Activated T-helper 1 cell treated with anti-CD3 and anti-CD28 coated beads, Interleukin-12 subunit alpha, Interleukin-12 subunit beta, Interleukin-2, Interleukin-4 antibody, amounts not matched to agents 30 ng/mL and 10 ng/mL and 1 ng/mL, durations not matched to agents 14 hours and 24 hours and 36 hours (primary cell): ENCODE results near the gene AGBL1. TPM values are rescaled to one million over a fixed set of nuclear protein-coding genes. Genes with fewer than 3 reads are reported as not detected.

Experiments
- DNase-seq: peaks from one replicate; pipeline ENCODE4 v3.0.0; 2021; ENCODE audit warnings: low spot score
- H3K27ac Mint-ChIP-seq: one replicate; pipeline ENCODE4 v1.8.0; 2021; ENCODE audit warnings: mild to moderate bottlenecking, mixed read lengths
- H3K27me3 Mint-ChIP-seq: one replicate; pipeline ENCODE4 v1.8.0; 2022; ENCODE audit warnings: mild to moderate bottlenecking, moderate library complexity, mixed read lengths; ENCODE audit not compliant: insufficient read depth
- H3K36me3 Mint-ChIP-seq: one replicate; pipeline ENCODE4 v1.8.0; 2021; ENCODE audit warnings: low read depth, mixed read lengths
- H3K4me1 Mint-ChIP-seq: one replicate; pipeline ENCODE4 v1.8.0; 2021; ENCODE audit warnings: low read depth, mixed read lengths
- H3K4me3 Mint-ChIP-seq: one replicate; pipeline ENCODE4 v1.8.0; 2021; ENCODE audit warnings: mild to moderate bottlenecking, moderate library complexity, mixed read lengths
- H3K9me3 Mint-ChIP-seq: one replicate; pipeline ENCODE4 v1.8.0; 2021; ENCODE audit warnings: mixed read lengths
- intact Hi-C: fragments of 100-400 bp; cut with micrococcal nuclease; formaldehyde crosslinking; loops from one replicate; pipeline ENCODE4 v1.15.1; 2024
- total RNA-seq: library from RNA; stranded (reverse); gene quantifications from 2 replicates; pipeline ENCODE4 v1.2.3, GENCODE V29; 2022

Gene AGBL1
- total RNA-seq, 1 donor from 2014 or later: not detected

- H3K36me3 Mint-ChIP-seq: no peaks in the 10 kb centered on the region
- no peak overlapping the region for H3K27ac Mint-ChIP-seq
- no peaks in the 10 kb centered on the region for H3K4me1 Mint-ChIP-seq
- no peak overlapping the region for H3K4me3 Mint-ChIP-seq
- intact Hi-C loops: no loop called here
- H3K9me3 Mint-ChIP-seq: no peaks in the 10 kb centered on the region
- no peak for DNase-seq
- no peaks in the 10 kb centered on the region for H3K27me3 Mint-ChIP-seq
These were observed 554.5 kb downstream of the AGBL1 start for GRCh38 chr15:86634146-86634545.

DNA sequence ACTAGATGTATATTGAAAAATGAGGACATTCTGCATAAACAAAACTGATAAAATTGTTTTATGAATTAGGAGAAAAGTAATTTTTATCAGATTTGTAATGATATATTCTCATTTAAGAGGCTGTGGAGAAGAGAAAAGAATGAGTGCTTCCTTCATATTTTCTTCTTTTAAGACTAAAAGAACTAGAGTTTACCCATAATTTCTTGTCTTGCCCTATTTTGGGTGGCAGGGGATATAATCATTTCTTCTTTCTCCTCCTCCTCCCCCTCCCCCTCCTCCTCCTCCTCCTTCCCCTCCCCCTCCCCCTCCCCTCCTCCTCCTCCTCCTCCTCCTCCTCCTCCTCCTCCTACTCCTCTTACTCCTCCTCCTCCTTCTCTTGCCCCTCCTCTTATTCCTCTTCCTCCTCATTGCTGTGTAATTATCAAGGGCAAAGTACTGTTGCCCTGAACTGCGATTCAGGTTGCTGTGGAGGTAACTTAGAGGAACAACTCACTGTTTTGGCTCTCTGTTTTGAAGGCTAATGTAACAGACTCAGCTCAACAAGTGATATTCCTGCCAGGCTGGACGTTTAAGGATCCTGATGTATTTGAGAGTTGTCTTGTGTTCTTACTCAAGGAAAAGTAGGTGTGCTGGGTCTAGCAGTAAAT, 555.4 kb downstream of the AGBL1 start:
- DNase-seq: no peak
- H3K27me3 Mint-ChIP-seq: no peaks in the 10 kb centered on the region
- no peaks in the 10 kb centered on the region for H3K9me3 Mint-ChIP-seq

GRCh38 chr15:86644339-86644738, 564.7 kb downstream of the AGBL1 start:
- Mint-ChIP-seq H3K9me3 (no peaks in the 10 kb centered on the region), H3K4me3 (no peak overlapping the region), H3K4me1 (no peaks in the 10 kb centered on the region), H3K27me3 (peaks cover 2% of the 10 kb centered on the region), H3K36me3 (no peaks in the 10 kb centered on the region), H3K27ac (no peak overlapping the region)
- no peak for DNase-seq
- intact Hi-C loops: no loop called here

More for the DNA sequence above, 555.4 kb downstream of the AGBL1 start:
- intact Hi-C loops: no loop called here
- no peaks in the 10 kb centered on the region for H3K36me3 Mint-ChIP-seq
- H3K27ac Mint-ChIP-seq: no peak overlapping the region
- no peaks in the 10 kb centered on the region for H3K4me1 Mint-ChIP-seq
- no peak overlapping the region for H3K4me3 Mint-ChIP-seq

GRCh38 chr15:86645925-86646500, 566.3 kb downstream of the AGBL1 start:
- Mint-ChIP-seq H3K36me3 (no peaks in the 10 kb centered on the region), H3K4me3 (no peak overlapping the region), H3K27me3 (peaks cover 2% of the 10 kb centered on the region), H3K4me1 (peaks cover 6% of the 10 kb centered on the region), H3K9me3 (no peaks in the 10 kb centered on the region), H3K27ac (no peak overlapping the region)
- DNase-seq: no peak
- intact Hi-C loops: no loop called here

GRCh38 chr15:86647810-86648440, 568.3 kb downstream of the AGBL1 start:
- DNase-seq: no peak
- intact Hi-C loops: no loop called here
- peaks cover 18% of the 10 kb centered on the region for H3K4me1 Mint-ChIP-seq

GRCh38 chr15:86649277-86649676, 569.6 kb downstream of the AGBL1 start:
- peak overlapping the region; percentile 32 for H3K27ac Mint-ChIP-seq
- H3K27me3 Mint-ChIP-seq: peaks cover 2% of the 10 kb centered on the region
- no peak overlapping the region for H3K4me3 Mint-ChIP-seq
- H3K9me3 Mint-ChIP-seq: peaks cover 4% of the 10 kb centered on the region
- peaks cover 32% of the 10 kb centered on the region for H3K4me1 Mint-ChIP-seq
- DNase-seq: no peak
- intact Hi-C loops: loop anchor here (1.0 kb wide), 2 partner anchors 25 to 39 kb away; no protein-coding TSS in a partner anchor
- H3K36me3 Mint-ChIP-seq: peaks cover 1% of the 10 kb centered on the region

More at GRCh38 chr15:86647810-86648440, 568.3 kb downstream of the AGBL1 start:
- Mint-ChIP-seq H3K9me3 (peaks cover 4% of the 10 kb centered on the region), H3K27me3 (peaks cover 2% of the 10 kb centered on the region), H3K27ac (no peak overlapping the region), H3K36me3 (no peaks in the 10 kb centered on the region), H3K4me3 (no peak overlapping the region)

GRCh38 chr15:86650094-86650493, 570.4 kb downstream of the AGBL1 start:
- H3K4me3 Mint-ChIP-seq: no peak overlapping the region
- peaks cover 37% of the 10 kb centered on the region for H3K4me1 Mint-ChIP-seq
- H3K27ac Mint-ChIP-seq: peak overlapping the region; percentile 37
- intact Hi-C loops: no loop called here
- DNase-seq: no peak
- H3K36me3 Mint-ChIP-seq: peaks cover 1% of the 10 kb centered on the region
- H3K27me3 Mint-ChIP-seq: no peaks in the 10 kb centered on the region
- H3K9me3 Mint-ChIP-seq: peaks cover 4% of the 10 kb centered on the region

DNA sequence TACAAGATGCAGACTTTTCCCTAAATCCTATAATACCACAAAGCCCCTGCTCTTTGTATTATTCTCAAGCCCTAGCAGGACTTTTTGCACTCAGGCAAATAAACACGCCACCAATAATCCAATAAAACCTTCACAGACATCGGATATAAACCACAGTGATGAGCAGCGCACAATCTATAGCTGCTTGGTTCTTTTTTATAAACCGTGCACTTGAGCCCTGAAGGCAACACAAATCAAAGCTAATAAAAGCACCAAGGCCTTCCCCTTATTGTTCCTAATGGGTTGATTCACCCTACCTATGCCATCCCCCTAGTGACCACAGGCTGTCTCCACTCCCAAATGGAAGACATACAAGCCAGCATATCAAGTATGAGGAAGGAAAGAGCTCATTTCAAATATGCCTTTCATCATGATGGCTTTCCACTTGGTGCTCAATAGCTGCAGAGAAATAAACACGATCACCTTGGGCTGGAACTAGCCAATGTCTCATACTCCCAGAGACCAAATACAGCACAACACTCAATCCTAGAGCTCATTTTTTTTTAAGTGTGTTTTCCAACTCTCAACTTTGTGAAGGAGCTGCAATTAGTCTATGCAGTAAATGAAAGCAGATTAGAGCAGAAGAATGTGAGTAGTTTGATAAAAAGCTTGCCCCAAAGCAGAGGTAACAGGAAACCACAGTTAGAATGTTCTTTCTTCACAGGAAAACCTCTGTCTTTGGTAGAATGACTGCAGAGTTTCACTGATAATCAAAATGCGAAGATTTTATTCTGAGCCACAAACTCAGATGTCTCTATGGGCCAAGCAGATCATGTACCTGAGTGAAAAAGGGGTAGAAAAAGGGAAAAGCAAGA, 573.9 kb downstream of the AGBL1 start:
- Mint-ChIP-seq H3K36me3 (peaks cover 1% of the 10 kb centered on the region), H3K27ac (peak overlapping the region; percentile 88), H3K9me3 (peaks cover 4% of the 10 kb centered on the region), H3K4me3 (peak overlapping the region; percentile 34), H3K27me3 (peaks cover 1% of the 10 kb centered on the region), H3K4me1 (peaks cover 37% of the 10 kb centered on the region)
- intact Hi-C loops: loop anchor here (1.0 to 2.0 kb wide), 2 partner anchors 37 to 42 kb away; no protein-coding TSS in a partner anchor
- no peak for DNase-seq

DNA sequence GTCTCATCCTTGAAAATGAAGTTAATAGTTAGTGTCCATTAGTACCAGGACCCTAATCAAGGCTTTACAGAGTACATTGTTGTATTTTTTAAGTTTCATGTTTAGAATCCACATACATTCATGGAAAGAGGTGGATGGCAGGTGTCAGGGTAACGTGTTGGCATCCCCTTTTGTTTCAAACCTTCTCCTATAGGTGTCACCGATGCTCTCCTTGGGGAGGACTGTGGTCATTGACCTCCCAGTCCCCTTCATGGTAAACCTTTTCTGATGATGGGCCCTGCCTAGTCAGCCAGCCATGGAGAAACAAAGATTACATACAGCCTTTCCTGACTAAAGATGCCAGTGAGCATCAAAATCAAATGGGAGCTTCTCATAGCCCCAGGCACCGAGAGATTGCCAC, 574.8 kb downstream of the AGBL1 start:
- no peak for DNase-seq
- Mint-ChIP-seq H3K27me3 (peaks cover 1% of the 10 kb centered on the region), H3K27ac (no peak overlapping the region), H3K4me3 (no peak overlapping the region), H3K36me3 (peaks cover 1% of the 10 kb centered on the region), H3K9me3 (peaks cover 4% of the 10 kb centered on the region), H3K4me1 (peaks cover 37% of the 10 kb centered on the region)
- intact Hi-C loops: loop anchor here (2.0 kb wide), 1 partner anchor 36 kb away; no protein-coding TSS in a partner anchor

- peaks cover 24% of the 10 kb centered on the region for H3K4me1 Mint-ChIP-seq
- peaks cover 1% of the 10 kb centered on the region for H3K36me3 Mint-ChIP-seq
- H3K4me3 Mint-ChIP-seq: no peak overlapping the region
- no peaks in the 10 kb centered on the region for H3K9me3 Mint-ChIP-seq
- intact Hi-C loops: no loop called here
- no peak overlapping the region for H3K27ac Mint-ChIP-seq
- peaks cover 1% of the 10 kb centered on the region for H3K27me3 Mint-ChIP-seq
- DNase-seq: no peak
These were observed 577.6 kb downstream of the AGBL1 start for GRCh38 chr15:86657305-86657704.

DNA sequence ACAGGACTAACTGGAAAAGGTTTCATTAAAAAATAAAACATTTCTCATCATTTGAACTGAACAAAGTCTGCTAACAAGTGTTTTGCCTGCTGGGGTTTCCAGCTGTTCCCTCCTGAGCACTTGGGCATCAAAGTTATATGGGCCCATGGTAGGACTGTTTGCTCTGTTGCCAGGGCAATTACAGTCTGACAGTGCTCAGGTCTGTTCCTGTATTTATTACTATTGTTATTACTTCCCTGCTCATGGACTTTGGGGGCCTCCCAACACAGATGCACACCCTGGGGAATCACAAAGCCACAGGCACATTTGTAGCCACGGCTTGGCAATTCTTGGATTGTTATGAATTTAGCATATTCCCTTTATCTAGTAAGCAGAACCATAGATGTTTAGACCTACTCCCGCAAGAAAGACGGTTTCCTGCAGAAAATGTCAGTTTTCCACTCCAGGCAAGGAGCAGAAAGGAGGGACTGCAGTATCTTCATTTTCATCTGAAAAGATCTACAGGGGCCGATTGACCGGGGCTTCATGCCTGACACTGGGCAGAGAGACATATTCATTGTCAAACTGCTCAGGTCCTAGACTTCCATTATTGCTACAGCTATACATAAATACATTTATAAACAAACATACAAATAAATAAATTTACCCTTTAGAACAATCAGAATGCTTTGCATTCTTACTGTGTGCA, 580.2 kb downstream of the AGBL1 start:
- Mint-ChIP-seq H3K4me1 (peaks cover 6% of the 10 kb centered on the region), H3K4me3 (no peak overlapping the region), H3K36me3 (no peaks in the 10 kb centered on the region), H3K27ac (no peak overlapping the region), H3K9me3 (no peaks in the 10 kb centered on the region), H3K27me3 (peaks cover 1% of the 10 kb centered on the region)
- intact Hi-C loops: no loop called here
- DNase-seq: no peak

DNA sequence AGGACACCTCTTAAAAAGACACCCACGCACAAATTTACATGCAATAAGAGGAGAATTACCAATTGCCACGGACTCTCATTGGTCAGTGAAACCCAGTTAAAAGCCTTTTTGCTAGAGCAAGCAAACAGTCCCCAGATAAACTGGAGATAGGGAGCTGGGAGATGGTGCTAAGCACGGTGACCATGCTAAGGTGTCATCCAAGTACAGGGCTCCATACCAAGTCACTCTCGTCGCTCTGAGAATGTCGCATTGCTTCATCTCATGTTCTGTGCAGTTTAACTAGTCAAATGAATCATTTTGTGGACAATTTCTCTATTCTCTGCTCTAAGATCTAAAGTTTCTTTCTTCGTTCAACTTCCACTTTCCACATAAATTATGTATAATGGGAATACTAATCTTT, 581.9 kb downstream of the AGBL1 start:
- peaks cover under 1% of the 10 kb centered on the region for H3K27me3 Mint-ChIP-seq
- H3K9me3 Mint-ChIP-seq: no peaks in the 10 kb centered on the region
- H3K4me1 Mint-ChIP-seq: peaks cover 6% of the 10 kb centered on the region
- no peak overlapping the region for H3K27ac Mint-ChIP-seq
- H3K4me3 Mint-ChIP-seq: no peak overlapping the region
- H3K36me3 Mint-ChIP-seq: no peaks in the 10 kb centered on the region
- no peak for DNase-seq
- intact Hi-C loops: no loop called here
